ENCODE results near the gene LRIG1.

DNA sequence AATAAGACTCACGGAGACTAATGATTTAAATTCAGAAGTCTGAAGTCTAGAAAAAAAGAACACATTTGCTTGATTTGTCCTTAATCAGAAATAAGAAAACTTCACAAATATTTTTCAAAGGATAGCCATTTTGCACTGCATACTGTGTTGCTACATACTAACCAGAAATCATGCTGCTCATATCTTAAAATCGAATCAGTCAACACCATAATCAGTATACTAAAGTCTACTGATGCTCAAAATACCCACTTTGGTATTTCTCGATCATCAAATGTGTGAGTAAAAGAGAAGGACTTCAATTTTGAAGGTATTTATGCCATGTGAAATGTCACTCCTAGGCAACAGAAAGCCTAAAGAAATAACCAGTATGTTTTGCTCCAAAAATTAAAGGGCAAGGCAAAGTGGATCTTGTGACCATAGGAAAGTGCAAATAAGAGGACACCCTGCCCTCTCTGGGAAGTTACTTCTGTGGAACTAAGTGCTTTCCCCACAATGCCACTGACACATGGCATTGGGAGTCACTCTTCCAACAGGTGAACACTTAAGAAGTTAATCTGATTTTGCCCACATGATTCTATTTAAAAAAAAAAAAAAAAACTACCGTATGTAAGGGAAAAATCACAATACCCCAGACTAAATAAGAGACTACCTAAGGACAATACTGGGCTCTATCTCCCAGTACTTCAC lies 2.7 kb downstream of the LRIG1 start:
- TF ChIP-seq, protein P1, sequence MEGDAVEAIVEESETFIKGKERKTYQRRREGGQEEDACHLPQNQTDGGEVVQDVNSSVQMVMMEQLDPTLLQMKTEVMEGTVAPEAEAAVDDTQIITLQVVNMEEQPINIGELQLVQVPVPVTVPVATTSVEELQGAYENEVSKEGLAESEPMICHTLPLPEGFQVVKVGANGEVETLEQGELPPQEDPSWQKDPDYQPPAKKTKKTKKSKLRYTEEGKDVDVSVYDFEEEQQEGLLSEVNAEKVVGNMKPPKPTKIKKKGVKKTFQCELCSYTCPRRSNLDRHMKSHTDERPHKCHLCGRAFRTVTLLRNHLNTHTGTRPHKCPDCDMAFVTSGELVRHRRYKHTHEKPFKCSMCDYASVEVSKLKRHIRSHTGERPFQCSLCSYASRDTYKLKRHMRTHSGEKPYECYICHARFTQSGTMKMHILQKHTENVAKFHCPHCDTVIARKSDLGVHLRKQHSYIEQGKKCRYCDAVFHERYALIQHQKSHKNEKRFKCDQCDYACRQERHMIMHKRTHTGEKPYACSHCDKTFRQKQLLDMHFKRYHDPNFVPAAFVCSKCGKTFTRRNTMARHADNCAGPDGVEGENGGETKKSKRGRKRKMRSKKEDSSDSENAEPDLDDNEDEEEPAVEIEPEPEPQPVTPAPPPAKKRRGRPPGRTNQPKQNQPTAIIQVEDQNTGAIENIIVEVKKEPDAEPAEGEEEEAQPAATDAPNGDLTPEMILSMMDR (conservative IDR thresholded peaks at IDR 0.05; ENCODE audit: low read depth, low read length) = no peak
- TF ChIP-seq EZH2 (IDR thresholded peaks at IDR 0.05; ENCODE audit: borderline replicate concordance, low read depth, low read length, poor library complexity, severe bottlenecking) = no peak

All from A673 (cell line).